DMS153 treated with DMSO at 0.1 percent for 48 hours (cell line): ENCODE measurements around the gene TUBA8.

Experiments used
- DNase-seq: peaks from one replicate; lab custom pipeline; 2025; ENCODE audit not compliant: unreplicated experiment; lab: John Stamatoyannopoulos, UW

Gene TUBA8

DNA sequence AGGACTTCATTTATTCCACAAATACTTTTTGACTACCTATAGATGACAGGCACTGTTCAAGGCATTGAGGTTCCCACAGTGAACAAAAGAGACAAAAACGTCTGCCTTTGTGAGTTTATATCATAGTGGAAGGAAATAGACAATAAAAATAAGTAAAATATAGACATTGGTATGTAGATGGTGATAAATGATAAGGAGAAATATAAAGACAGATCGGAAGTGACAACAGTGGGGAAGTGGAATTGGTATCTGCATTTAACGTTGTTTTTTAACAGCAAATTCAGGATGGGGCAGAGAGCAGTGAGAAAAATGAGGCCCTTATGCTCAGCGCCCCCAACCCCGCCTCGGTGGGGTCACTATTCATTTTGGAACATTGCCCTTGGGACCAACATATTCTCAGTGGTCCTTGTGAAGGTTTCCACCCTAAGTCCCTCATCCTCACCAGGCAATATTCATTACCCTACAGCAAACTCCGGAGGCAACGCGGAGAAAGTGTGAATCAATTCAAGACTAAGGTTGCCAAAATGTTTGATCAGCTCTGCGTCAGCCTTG is 33.4 kb upstream of the TUBA8 start:
- DNase-seq = no peak

DNA sequence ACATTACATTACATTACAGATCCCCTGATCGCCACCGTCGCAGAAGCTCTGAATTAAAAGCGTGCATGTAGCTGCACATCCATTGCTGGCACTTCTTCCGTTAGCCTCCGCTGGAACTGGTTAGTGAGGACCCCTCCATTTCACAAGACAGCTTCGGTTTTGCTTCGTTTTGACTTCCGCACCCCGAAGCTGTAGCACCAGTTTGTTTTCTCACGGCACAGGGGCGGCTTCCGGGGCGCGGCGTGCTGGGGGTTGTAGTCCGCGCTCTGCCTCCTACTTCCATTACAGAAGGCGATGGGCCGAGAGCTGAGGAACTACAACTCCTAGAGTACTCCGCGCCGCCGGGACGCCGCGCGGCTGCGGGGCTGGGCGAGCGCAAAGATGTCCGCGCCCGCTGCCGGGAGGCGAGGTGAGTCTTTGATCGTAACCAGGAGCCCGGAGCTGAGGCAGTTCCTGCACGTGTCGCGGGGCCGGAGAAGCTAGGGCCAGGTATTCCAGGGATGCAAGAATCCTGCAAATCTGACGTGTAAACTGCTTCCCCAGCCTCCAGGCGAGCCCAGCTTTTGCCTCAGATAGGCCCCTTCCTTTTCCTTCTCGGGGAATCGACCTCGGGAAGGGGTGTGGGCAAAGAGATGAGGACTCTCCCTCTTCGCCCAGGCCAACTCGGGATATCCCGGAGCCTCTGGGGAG is 32.8 kb upstream of the TUBA8 start, which contains the start of gene PEX26:
Gene PEX26, plus strand, starts transcription at position 352 of the 690 bp plus-strand sequence. CDS start 387 bp downstream, outside the sequence.
- DNase-seq = peak; percentile 75

DNA sequence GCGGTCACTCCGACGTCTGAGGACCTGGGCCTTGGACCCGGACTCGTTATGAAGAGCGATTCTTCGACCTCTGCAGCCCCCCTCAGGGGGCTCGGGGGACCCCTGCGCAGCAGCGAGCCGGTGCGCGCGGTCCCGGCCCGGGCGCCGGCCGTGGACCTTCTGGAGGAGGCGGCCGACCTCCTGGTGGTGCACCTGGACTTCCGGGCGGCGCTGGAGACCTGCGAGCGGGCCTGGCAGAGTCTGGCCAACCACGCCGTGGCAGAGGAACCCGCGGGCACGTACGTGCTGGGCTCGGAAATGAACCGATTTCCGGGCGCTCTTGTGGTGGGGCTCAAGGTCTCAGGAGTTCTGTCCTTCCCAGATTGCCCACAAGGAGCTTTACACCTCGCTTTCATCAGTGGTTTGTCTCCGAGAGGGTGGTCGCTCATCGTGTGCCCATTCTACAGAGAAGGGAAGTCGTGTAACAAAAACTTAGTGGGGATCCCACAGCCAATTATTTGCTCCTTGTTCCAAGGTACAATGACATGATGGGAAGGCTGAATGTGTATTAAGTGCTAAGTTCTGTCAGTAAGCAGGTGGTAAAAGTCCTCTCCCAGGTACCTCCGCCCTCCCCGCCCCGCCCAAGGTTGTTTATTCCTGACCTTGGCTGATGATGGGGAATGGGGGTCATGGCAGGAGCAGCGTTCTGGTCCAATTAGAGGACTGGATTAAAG is 32.1 kb upstream of the TUBA8 start:
- no peak for DNase-seq

DNA sequence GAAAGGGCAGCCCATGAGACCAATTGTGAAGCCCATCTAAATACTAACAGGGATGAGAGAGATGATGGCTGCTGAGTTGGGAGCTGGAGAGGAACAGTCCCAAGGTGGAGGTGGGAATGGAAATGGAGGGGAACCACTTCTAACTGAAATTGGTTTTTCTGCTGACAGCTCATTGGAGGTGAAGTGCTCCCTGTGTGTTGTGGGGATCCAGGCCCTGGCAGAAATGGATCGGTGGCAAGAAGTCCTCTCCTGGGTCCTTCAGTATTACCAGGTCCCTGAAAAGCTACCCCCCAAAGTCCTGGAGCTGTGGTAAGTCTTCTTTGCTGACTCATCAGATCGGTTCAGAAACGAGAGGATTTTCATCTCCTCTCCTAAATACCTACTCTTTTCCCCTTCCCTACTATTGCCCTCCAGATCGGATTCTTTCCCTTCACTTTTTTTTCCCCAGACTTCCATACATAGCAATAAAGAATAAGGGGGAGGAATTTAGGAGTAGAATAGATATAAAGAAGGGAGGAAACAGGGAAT is 30.8 kb upstream of the TUBA8 start:
- DNase-seq = no peak

DNA sequence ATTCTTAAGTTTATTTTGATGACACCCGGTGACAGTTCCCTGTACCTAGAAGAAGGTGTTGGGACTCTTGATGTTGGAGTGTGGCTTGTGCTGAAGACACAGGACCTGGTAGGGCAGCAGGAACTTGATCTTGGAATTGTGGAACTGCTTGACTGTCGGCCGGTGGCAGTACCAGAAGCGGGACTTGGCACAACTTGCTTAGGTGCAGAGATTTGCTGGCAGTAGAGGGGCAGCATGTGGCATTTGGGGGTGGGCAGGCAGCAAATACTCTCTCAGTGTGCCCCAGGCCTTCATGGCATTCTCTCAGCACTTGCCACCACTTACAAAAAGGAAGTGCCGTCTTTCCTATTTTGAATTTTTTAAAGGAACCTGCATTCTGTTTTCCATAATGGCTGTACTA is 29.2 kb upstream of the TUBA8 start:
- DNase-seq = no peak

DNA sequence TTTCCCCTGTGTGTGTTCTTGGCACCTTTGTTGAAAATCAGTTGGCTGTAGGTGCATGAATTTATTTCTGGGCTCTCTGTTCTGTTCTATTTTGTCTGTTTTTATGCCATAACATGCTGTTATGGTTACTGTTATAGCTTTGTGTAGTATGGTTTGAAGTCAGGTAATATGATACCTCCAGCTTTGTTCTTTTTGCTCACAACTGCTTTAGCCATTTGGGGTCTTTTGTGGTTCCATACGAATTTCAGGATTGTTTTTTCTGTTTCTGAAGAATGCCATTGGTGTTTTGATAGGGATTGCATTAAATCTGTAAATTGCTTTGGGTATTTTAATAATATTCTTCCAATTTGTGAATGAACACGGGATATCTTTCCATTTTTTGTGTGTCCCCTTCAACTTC is 28.1 kb upstream of the TUBA8 start:
- no peak for DNase-seq

DNA sequence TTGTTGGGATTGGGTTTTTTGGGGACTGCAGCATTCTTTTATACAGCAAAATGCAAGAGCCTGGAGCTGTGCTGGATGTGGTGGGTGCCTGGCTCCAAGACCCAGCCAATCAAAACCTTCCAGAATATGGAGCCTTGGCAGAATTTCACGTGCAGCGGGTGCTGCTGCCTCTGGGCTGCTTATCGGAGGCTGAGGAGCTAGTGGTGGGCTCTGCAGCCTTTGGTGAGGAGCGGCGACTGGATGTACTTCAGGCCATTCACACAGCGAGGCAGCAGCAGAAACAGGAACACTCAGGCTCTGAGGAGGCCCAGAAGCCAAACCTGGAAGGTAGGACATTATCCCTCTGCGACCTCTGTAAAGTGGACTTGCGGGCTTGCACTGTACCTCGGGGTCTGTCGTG is 27.2 kb upstream of the TUBA8 start:
- DNase-seq = no peak

DNA sequence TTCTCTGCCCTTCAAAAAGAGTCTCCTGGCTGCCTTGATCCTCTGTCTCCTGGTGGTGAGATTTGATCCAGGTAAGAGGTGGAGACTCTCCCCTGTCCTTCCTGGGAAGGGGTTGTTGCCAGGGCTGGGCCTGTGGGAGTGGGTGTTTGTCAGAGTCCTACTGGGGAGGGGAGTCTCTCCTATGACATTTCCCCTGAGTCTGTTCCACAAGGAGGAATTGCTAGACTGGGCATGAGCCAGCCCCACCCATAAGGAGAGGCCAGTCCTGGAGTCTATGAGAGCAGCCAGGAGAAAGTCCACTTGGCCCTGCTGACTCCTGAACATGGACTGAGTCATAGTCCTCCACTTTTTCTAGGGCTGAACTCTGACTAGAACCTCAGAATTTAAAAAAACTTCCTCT is 25.4 kb upstream of the TUBA8 start:
- no peak for DNase-seq

DNA sequence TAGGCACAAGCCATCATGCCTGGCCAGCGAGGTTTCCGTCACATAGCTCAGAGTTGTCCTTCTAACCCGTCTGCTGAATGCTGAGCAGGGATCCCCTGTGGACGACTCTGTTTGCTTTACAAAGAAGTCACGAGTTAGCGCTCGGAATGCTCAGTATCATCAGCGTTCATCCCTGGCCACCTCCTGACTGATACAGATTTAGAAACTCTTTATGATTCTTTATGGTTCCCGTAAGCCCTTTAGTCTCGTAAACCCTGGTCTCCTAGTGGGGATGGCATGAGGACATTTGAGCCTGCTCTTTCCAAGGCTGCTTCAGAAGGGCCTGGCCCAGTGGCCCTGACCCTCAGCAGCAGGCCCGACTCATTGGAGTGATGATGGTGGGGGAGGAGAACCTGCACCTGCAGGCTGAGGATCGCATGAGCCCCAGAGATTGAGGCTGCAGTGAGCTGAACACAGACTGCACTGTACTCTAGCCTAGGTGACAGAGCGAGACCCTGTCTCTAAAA is 23.2 kb upstream of the TUBA8 start:
- DNase-seq = no peak

DNA sequence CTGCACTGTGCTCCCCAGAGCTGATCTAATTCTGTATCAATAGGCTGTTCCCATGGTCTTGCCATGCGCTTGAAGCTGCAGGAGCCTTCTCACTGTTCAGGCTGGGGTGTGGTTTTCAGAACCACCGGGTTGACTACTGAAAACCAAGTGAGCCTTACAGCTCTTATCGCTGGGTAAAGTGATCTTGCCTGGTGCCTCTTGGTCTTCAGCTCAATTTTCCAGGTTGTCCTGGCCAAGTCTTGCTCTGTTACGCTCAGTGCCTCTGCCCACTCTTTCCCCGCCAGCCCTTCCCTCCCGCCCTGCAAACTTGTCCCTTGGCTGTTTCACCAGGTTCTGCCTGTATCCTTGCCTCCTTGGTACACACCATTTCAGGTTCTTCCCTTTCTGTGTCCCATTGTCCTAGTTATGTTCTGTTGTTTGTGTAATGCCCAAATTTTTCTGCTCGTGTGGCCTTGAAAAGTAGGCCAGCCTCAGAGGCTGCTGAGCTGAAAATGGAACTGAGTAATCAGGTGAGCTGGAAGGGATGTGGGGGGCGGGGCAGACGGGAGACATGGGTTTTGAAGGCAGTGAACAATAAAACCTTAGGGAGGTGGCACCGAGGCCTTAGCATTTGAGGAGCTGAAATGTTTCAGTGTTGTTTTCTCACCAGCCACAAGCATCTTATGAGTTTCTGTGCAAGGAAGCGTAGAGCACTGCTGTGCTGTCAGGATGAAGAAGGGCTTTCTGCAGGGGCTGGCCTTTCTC is 21.6 kb upstream of the TUBA8 start:
- no peak for DNase-seq

DNA sequence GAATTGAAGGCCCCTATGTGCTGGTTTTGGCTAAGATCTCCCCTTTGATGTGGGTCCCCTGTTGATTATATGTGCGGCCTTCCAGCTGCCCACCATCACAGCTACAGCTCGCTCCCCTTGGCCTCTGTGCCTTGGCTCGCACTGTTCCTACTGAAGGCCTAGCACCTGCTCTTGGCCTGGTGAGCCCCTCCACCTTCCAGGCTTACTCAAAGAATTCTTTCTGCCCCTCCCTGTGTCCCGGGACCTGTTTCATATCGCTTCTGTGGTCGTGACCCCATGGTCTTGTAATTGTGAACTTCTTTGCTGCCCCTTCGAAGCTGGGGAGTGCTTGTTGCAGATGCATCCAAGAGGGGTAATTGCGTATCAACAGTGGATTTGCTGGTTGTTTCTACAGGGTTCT is 20.3 kb upstream of the TUBA8 start:
- no peak for DNase-seq

DNA sequence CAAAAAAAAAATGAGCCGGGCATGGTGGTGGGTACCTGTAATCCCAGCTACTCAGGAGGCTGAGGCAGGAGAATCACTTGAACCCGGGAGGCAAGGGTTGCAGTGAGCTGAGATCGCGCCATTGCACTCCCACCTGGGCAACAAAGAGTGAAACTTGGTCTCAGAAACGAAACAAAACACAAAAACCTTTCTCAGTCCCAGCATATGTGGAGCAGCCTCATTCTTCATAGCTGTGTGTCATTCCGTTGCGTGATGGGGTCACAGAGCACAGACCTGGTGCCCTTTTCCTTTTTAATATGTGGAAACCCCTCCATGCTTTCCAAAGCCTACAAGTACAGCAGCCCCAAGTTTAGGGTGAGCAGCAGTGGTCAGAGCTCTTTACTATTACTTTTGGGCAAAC is 19.1 kb upstream of the TUBA8 start:
- no peak for DNase-seq

DNA sequence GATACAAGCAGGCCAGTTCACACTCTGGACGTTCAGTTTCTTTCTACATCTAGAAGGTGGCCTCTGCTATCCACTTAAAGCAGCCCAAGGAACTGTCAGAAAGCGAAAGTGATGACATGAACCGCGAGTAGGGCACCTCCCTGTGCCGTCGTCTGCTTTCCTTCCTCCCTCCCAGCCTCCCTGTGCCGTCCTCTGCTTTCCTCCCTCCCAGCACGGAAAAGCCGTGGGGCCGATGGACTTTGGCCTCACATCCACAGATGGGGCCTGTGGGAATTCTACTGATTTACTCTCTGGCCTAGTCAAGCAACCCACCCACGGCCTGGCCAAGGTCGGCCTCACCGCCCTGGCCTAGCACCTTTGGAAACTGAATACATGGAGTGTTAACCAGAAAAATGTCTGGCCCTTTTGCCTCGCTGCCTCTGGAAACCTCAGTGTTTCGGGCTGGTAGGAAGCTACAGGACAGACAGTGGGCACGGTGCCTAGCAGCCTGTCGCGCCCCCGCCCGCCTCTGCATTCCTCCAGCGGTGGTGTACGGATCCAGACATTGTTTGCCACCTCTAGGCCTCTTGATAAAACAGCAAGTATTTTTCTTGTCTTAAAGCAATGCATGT is 18.6 kb upstream of the TUBA8 start:
- DNase-seq = no peak

DNA sequence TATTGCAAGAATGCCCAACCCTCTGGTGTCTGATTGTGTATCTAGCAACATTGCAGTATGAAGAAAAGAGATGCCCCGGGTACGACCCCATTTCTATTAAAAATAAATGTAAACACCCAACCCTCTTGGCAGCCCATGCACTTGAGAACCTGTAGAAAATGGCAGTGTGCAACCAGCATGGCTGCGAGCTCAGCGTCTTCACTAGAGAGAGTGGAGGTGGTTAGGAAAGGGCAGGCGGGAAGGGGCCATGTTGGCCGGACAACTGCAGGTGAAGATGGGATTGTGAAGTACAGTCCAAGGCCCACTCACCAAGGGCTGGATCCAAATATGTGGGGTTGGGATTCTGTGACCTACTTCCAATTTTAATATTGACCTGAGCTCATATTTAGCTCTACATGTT is 16.9 kb upstream of the TUBA8 start:
- DNase-seq = no peak

DNA sequence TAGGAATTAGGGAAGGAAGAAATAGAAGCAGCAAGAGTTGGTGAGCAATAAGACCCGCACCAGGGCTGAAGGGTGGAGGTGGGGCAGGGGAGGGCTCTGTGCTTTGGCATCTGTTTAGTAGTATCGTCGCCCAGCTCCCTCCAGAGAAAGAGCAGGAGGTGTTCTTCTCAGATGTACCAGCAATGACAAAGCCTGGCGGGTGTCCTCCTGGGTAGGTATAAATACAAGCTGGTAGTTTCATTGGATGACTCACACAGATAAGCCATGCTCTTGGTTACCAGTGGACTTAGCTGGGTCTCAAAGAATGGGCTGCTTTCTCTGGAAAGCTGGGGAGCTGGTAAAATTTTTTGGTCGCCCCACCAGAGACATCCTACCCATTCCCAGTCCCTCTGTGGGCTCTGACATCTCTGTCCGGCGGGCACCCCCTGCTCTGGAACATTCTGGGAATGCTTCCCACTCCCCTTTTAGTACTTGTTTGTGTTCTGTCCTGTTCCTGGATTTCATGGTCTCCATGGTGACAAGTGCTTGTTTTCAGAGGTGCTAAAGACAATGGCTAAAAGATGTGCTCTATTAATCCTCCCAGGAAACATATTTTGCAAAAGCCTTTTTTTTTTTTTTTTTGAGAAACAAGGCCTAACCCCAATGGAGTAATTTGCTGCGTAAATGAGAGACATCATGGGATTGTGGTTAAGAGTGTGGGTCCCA is 15.4 kb upstream of the TUBA8 start:
- DNase-seq = no peak

DNA sequence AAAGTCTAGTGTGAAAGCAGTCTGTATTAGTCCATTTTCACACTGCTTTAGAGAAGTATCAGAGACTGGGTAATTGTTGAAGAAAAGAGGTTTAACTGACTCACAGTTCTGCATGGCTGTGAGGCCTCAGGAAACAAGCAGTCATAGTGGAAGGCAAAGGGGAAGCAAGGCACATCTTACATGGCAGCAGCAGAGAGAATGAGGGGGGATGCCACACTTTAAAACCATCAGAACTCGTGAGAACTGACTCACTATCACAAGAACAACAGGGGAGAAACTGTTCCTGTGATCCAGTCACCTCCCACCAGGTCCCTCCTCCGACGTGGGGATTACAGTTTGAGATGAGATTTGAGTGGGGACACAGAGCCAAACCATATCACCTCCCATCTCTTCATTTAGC is 13.8 kb upstream of the TUBA8 start:
- no peak for DNase-seq

DNA sequence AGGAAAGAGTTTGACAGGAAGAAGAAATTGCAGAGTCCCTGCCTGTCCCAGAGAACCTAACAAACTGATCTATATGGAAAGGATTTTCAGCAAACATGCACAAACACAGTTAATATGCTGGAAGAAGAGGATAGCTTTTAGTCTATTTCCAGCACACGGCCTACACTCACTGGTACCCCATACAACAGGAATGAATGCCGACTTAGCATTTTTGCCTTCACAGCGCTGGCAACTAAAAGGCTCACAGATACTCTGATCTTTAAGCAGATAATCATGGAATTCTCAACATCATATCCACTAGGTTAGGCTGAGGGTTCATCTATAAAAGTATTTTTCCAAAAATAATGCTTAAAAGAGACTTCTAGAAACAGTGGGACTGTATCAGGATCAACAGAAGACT is 9.8 kb upstream of the TUBA8 start:
- DNase-seq = no peak

DNA sequence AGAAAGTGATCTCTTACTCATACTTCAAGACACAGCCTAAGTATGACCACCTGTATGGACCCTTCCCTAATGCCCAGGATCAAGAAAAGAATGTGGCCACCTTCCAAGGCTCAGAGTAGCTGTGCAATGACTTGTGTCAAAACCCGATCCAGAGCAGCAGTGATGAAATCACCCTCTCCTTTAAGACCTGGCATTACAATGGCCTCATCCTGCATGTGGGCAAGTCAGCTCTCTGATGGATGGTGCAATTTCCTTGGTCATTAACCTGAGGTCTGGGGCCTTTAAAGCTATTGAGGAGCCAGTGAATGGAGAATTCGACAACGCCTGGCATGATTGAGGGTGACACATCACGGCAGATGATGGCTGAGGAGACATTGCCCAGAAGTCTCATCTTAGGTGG is 9.1 kb upstream of the TUBA8 start:
- DNase-seq = no peak

DNA sequence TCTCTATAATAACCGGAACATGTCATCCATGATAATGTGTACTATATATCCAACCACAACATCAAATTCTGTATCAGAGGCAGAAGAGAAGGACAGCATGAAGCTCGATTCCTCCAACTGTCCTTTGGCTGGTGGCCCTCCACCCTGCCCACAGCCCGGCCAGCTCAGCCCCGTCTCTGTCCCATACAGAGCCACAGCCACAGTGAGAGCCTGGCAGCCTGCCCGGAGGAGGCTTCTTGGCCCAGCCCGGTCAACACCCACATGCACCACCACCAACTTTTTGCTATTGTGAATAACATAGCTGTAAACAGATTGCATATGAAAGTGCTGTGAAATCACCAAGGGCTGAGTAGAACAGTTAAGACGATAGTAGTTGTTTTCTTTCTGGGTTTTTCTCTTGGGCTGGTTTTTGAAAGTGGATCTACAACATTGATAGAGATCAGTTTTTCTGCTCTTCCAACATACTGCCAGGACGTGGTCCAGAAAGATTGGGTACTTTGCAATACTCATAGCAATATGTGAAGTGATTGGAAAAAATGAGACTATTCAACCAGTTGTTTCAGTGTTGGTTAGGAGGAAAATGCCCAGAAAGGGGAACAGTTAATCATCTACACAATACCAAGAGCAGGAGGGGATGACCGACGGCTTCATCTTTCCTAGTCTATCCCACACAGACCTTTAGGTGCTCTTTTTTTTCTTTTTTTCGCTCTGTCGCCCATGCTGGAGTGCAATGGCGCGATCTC is 6.9 kb upstream of the TUBA8 start:
- DNase-seq = no peak

DNA sequence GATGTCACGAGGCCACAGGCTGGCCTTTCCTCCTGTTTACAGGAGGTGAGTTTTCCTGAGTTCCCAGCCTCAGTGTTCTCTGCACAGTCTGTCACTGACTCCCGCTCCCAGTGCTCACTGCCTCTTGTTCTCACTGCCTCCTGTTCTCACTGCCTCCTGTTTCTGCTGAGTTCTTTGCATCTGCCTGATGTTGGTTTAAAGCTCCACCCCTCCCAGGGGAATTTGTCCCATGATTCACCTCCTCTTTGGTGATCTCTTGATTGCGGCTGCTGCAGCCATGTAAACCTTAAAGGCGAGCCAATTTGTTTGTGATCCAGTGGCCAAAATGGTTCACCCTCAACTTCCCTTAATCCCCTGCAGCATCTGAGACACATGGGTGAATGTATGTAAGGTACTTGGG is 6.0 kb upstream of the TUBA8 start:
- no peak for DNase-seq
